IMR-90 (cell line): ENCODE measurements around the gene GRPR. TPM values are rescaled to one million over a fixed set of nuclear protein-coding genes. Genes with fewer than 3 reads are reported as not detected.

ENCODE experiments used
- ATAC-seq: fragments of 200-7000 bp; cut with Tn5 transposase; 2 replicates; pipeline ENCODE4 v1.9.1; 2020; ENCODE audit warnings: low read depth, mild to moderate bottlenecking, moderate library complexity
- BruUV-seq: library from RNA; stranded (reverse); fragments of 400-500 nt; replicated peaks from 2 replicates; lab custom pipeline; 2021; lab: Mats Ljungman, UMichigan
- CTCF ChIA-PET: fragments of 300-600 bp; formaldehyde crosslinking; extraction: SDS; loops from one replicate; lab custom pipeline; 2021; ENCODE audit warnings: antibody characterized with exemption; lab: Yijun Ruan, JAX
- POLR2A ChIA-PET: fragments of 300-600 bp; sonication (Branson Sonifier 250); formaldehyde crosslinking; loops from one replicate; lab custom pipeline; 2022; ENCODE audit warnings: antibody characterized with exemption; ENCODE audit not compliant: unreplicated experiment; lab: Charles Lee
- DNase-seq: peaks from one replicate; pipeline ENCODE4 v3.0.0; 2013
- H2AFZ ChIP-seq: replicated peaks from 2 replicates; pipeline ENCODE3; 2013; ENCODE audit warnings: low read length, mild to moderate bottlenecking; ENCODE audit not compliant: poor library complexity
- H2AK5ac ChIP-seq: 2 replicates; pipeline ENCODE4 v1.6.1; 2013; ENCODE audit warnings: low read depth, low read length, inconsistent platforms
- H2AK9ac ChIP-seq: replicated peaks from 2 replicates; pipeline ENCODE3; 2013; ENCODE audit warnings: mild to moderate bottlenecking, low read depth, low read length, moderate library complexity; ENCODE audit not compliant: poor library complexity
- H2BK120ac ChIP-seq: 2 replicates; pipeline ENCODE4 v1.6.1; 2013; ENCODE audit warnings: low read depth, low read length, inconsistent platforms
- H2BK15ac ChIP-seq: 3 replicates; pipeline ENCODE4 v1.6.1; 2013; ENCODE audit warnings: low read depth, low read length, inconsistent platforms
- H2BK20ac ChIP-seq: 2 replicates; pipeline ENCODE4 v1.6.1; 2013; ENCODE audit warnings: low read depth, mild to moderate bottlenecking, inconsistent platforms, low read length, moderate library complexity
- H2BK5ac ChIP-seq: 2 replicates; pipeline ENCODE4 v1.6.1; 2013; ENCODE audit warnings: mild to moderate bottlenecking, low read depth, low read length, inconsistent platforms; ENCODE audit not compliant: poor library complexity, severe bottlenecking
- H3K14ac ChIP-seq: replicated peaks from 2 replicates; pipeline ENCODE4 v1.6.1; 2013; ENCODE audit warnings: low read depth, low read length, inconsistent platforms
- H3K18ac ChIP-seq: 2 replicates; pipeline ENCODE4 v1.6.1; 2013; ENCODE audit warnings: low read depth, low read length, control low read depth
- H3K23ac ChIP-seq: 2 replicates; pipeline ENCODE4 v1.6.1; 2013; ENCODE audit warnings: low read depth, low read length, inconsistent platforms
- H3K27ac ChIP-seq: 2 replicates; pipeline ENCODE4 v1.5.1; 2013; ENCODE audit warnings: mild to moderate bottlenecking, control low read depth, low read length; ENCODE audit not compliant: insufficient read depth
- H3K27me3 ChIP-seq: 2 replicates; pipeline ENCODE4 v1.6.1; 2013; ENCODE audit warnings: low read length; ENCODE audit not compliant: control insufficient read depth, insufficient read depth
- H3K36me3 ChIP-seq: 2 replicates; pipeline ENCODE4 v1.6.1; 2013; ENCODE audit warnings: low read length, mixed read lengths; ENCODE audit not compliant: control insufficient read depth, insufficient read depth
- H3K4ac ChIP-seq: 2 replicates; pipeline ENCODE4 v1.6.1; 2013; ENCODE audit warnings: low read depth, low read length, inconsistent platforms
- H3K4me1 ChIP-seq: 2 replicates; pipeline ENCODE4 v1.6.1; 2013; ENCODE audit warnings: low read length, mixed read lengths; ENCODE audit not compliant: control insufficient read depth, insufficient read depth
- H3K4me2 ChIP-seq: 2 replicates; pipeline ENCODE4 v1.6.1; 2013; ENCODE audit warnings: low read depth, mild to moderate bottlenecking, control low read depth, low read length, moderate library complexity
- H3K4me3 ChIP-seq: 2 replicates; pipeline ENCODE4 v1.5.1; 2013; ENCODE audit warnings: low read depth, mild to moderate bottlenecking, control low read depth, low read length, moderate library complexity; ENCODE audit not compliant: insufficient read depth
- H3K56ac ChIP-seq: 2 replicates; pipeline ENCODE4 v1.6.1; 2013; ENCODE audit warnings: low read length, inconsistent platforms; ENCODE audit not compliant: insufficient read depth; ENCODE audit errors: extremely low read depth
- H3K79me1 ChIP-seq, 2 experiments: 2 replicates each; pipeline ENCODE4 v1.6.1; 2013; ENCODE audit warnings: low read length in 2 of 2, inconsistent platforms in 1 of 2, low read depth in 1 of 2
- H3K9ac ChIP-seq: 2 replicates; pipeline ENCODE4 v1.6.1; 2013; ENCODE audit warnings: low read depth, low read length, control low read depth
- H3K9me1 ChIP-seq: 2 replicates; pipeline ENCODE4 v1.6.1; 2013; ENCODE audit warnings: low read length, inconsistent platforms; ENCODE audit not compliant: insufficient read depth
- H3K9me3 ChIP-seq: 2 replicates; pipeline ENCODE4 v1.6.1; 2013; ENCODE audit warnings: low read length; ENCODE audit not compliant: control insufficient read depth, insufficient read depth
- H4K20me1 ChIP-seq: 2 replicates; pipeline ENCODE4 v1.6.1; 2013; ENCODE audit warnings: low read length, inconsistent platforms; ENCODE audit not compliant: insufficient read depth
- H4K5ac ChIP-seq: 2 replicates; pipeline ENCODE4 v1.6.1; 2013; ENCODE audit warnings: mild to moderate bottlenecking, low read depth, low read length, control low read depth
- H4K8ac ChIP-seq, 2 experiments: 2 replicates each; pipeline ENCODE4 v1.6.1; 2013; ENCODE audit warnings: low read depth in 2 of 2, low read length in 2 of 2, control low read depth in 1 of 2, inconsistent platforms in 1 of 2
- H4K91ac ChIP-seq: 2 replicates; pipeline ENCODE4 v1.6.1; 2013; ENCODE audit warnings: low read depth, low read length, inconsistent platforms; ENCODE audit not compliant: insufficient read depth
- BHLHE40 ChIP-seq: fragments of 150-350 bp; IDR thresholded peaks from 2 replicates; pipeline ENCODE4 v1.6.1; 2016; ENCODE audit warnings: mild to moderate bottlenecking, low read depth, low read length
- CEBPB ChIP-seq: IDR thresholded peaks from 2 replicates; pipeline ENCODE4 v1.6.1; 2012; ENCODE audit warnings: low read depth, low read length, improper control_type of control experiment
- MAZ ChIP-seq: IDR thresholded peaks from 2 replicates; pipeline ENCODE4 v1.6.1; 2012; ENCODE audit warnings: low read depth, mild to moderate bottlenecking, low read length, improper control_type of control experiment, moderate library complexity, borderline replicate concordance
- MXI1 ChIP-seq: IDR thresholded peaks from 2 replicates; pipeline ENCODE4 v1.6.1; 2012; ENCODE audit warnings: low read depth, mild to moderate bottlenecking, low read length, moderate library complexity, borderline replicate concordance
- NFE2L2 ChIP-seq: fragments of 150-350 bp; IDR thresholded peaks from 2 replicates; pipeline ENCODE4 v1.6.1; 2016; ENCODE audit warnings: low read depth, mild to moderate bottlenecking, low read length
- RAD21 ChIP-seq: IDR thresholded peaks from 2 replicates; pipeline ENCODE4 v1.6.1; 2012; ENCODE audit warnings: low read length, improper control_type of control experiment
- RFX5 ChIP-seq: IDR thresholded peaks from 2 replicates; pipeline ENCODE4 v1.8.0; 2012; ENCODE audit warnings: low read depth, mild to moderate bottlenecking, low read length, moderate library complexity
- SMC3 ChIP-seq: fragments of 150-350 bp; IDR thresholded peaks from 2 replicates; pipeline ENCODE4 v1.6.1; 2016; ENCODE audit warnings: low read depth, mild to moderate bottlenecking, antibody characterized with exemption, low read length, moderate library complexity
- USF2 ChIP-seq: fragments of 150-350 bp; IDR thresholded peaks from 2 replicates; pipeline ENCODE4 v1.6.1; 2017; ENCODE audit warnings: mild to moderate bottlenecking, antibody characterized with exemption, low read length, low read depth
- WGBS, 2 experiments: methylation state at CpG; one replicate each; pipeline versions ENCODE4 v1.1.5 to v1.1.7; 2013; ENCODE audit warnings: missing lambda C conversion rate in 2 of 2; ENCODE audit not compliant: insufficient read length in 1 of 2; ENCODE audit errors: extremely low coverage in 2 of 2; 5-methylcytosine and 5-hydroxymethylcytosine counted together
- dilution Hi-C: fragments of 300-500 bp; cut with HindIII; formaldehyde crosslinking; loops from one replicate; pipeline ENCODE4 v1.14.3; 2018; ENCODE audit warnings: low sequenced_read_pairs; ENCODE audit not compliant: unreplicated experiment
- in situ Hi-C: fragments of 300-500 bp; cut with MboI; formaldehyde crosslinking; loops from 3 replicates; pipeline ENCODE4 v1.14.3; 2019; ENCODE audit warnings: low sequenced_read_pairs, inconsistent platforms, mixed read lengths
- intact Hi-C: fragments of 100-400 bp; cut with micrococcal nuclease; formaldehyde crosslinking; loops from 2 replicates; pipeline ENCODE4 v1.10.0; 2022
- polyA plus RNA-seq, 3 experiments: library from polyadenylated mRNA; depleted of rRNA; stranded (reverse); fragments of >200 nt; gene quantifications; 2 replicates each; pipeline ENCODE4 v1.2.3, GENCODE V29; 2012; ENCODE audit warnings: low replicate concordance in 1 of 3
- total RNA-seq: library from RNA; depleted of rRNA; stranded (reverse); fragments of >200 nt; gene quantifications from 2 replicates; pipeline ENCODE4 v1.2.3, GENCODE V29; 2012

The GRPR gene
- total and polyA plus RNA-seq, 2 of the 4 experiments (the other 2 are of a cell fraction): 9.2 to 13.6 TPM

DNA sequence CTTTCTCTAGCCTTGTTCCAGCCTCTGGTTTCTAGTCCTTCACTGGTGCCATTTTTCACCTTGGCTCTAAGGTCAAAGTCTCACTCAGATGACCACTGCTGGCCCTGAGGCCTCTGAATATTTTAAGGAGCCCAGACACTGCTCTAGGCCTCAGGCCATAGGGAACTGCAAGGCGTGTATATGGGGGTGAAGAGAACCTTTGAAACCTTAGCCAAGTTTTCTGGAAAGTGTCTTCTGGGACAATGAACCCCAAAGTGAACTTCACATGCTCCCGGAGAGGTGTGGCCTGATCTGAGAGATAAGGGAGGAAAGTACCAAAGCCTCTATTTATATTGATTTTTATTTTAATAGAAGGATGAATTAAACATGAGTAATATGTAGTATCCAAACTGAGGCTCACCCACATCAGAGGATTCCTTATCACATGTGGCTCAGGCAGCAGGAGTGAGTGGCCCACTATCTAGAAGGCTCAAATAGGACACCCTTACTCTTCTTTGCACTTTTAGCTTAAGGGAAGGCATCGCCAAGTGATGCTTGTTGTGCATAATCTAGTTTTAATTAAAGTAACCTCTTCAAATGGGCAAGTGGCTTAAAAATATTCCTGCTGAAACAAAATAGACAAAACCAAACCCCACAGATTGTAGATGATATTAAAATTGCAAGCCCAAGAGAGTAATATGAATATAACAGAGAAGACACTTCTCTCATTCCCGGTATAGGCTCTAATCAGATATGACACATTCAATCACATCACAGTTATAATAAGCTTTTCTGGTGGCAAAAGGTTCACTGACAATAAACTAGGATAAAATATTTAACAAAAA lies 18.3 kb downstream of the GRPR start:
- H2BK120ac ChIP-seq: no peak overlapping the region
- no peak for DNase-seq
- no peaks in the 10 kb centered on the region for H3K9me1 ChIP-seq
- H2BK5ac ChIP-seq: no peak overlapping the region
- no peak overlapping the region for H4K5ac ChIP-seq
- dilution Hi-C loops (no loop called here), intact Hi-C loops (no loop called here), in situ Hi-C loops (no loop called here)
- no peak overlapping the region for H2AK9ac ChIP-seq
- POLR2A ChIA-PET: no interaction called here
- H3K27ac ChIP-seq: no peak overlapping the region
- H2BK15ac ChIP-seq: no peak overlapping the region
- H2AK5ac ChIP-seq: no peak overlapping the region
- H2BK20ac ChIP-seq: no peak overlapping the region
- no peaks in the 10 kb centered on the region for H3K4me1 ChIP-seq
- ATAC-seq: no peak
- no peaks in the 10 kb centered on the region for H4K20me1 ChIP-seq
- no peaks in the 10 kb centered on the region; the same call in none of the 2 replicates for H3K27me3 ChIP-seq
- H3K36me3 ChIP-seq: no peaks in the 10 kb centered on the region
- H4K8ac ChIP-seq: no peak overlapping the region
- no peak overlapping the region for H3K14ac ChIP-seq
- H2AFZ ChIP-seq: no peak overlapping the region
- no TSS peak for BruUV-seq
- CTCF ChIA-PET: interaction anchor here (1.1 kb wide), 1 partner anchor 19 kb away, joined by 3 read pairs; the partner anchor contains the start of gene GRPR
- no peak overlapping the region for H3K4me2 ChIP-seq
- H3K56ac ChIP-seq: no peak overlapping the region
- no peak overlapping the region for H4K91ac ChIP-seq
- no peak overlapping the region for H3K18ac ChIP-seq
- TF ChIP-seq USF2 (no peak), MAZ (no peak), MXI1 (no peak), RAD21 (no peak), RFX5 (no peak), BHLHE40 (no peak), SMC3 (no peak), NFE2L2 (no peak), CEBPB (no peak)
- no peak overlapping the region for H3K4me3 ChIP-seq
- no peaks in the 10 kb centered on the region; a peak in 1 of 4 replicates for H3K79me1 ChIP-seq
- no CpG with 5 or more reads among the region's 4 CpGs for WGBS, 2 experiments
- no peak overlapping the region for H3K4ac ChIP-seq
- no peak overlapping the region for H3K23ac ChIP-seq
- H3K9me3 ChIP-seq: no peaks in the 10 kb centered on the region
- H3K9ac ChIP-seq: no peak overlapping the region
